ENCODE results near the gene CFAP90. TPM values are rescaled to one million over a fixed set of nuclear protein-coding genes. Genes with fewer than 3 reads are reported as not detected.

Gene CFAP90
- total RNA-seq, 1 experiment from 2014 or later: not detected

DNA sequence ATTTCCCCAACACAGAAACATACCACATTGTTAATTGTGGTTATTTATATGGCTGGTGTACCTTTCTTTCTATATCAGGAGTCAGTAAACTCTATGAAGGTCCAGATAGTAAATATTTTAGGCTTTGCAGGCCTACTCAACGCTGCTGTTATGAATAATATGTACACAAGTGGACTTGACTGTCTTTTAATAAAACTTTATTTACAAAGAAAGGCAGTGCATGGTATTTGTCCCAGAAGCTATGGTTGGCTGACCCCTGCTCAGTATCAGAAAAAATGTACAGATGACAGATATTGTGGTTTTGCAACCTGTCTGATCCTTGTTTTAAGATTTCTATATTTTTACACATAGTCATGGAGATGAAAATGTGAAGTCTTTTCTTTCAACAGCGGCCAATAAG lies 23.7 kb upstream of the CFAP90 start:
- no peak for DNase-seq (ENCODE audit: low read depth, low spot score)

DNA sequence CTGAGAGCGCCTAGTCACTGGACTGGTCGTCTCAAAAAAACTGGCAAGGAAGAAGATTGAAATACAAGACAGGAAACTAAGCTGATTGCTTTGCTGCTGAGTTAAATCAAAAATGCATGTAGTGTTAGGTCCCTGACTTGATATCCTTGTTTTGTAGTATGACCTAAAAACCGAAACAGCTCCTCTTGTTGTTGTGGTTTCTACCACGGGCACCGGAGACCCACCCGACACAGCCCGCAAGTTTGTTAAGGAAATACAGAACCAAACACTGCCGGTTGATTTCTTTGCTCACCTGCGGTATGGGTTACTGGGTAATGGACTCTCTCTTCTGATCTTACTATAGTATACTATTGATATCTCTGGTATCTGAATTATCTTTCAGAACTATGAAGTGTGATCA lies 22.3 kb upstream of the CFAP90 start:
- Histone ChIP-seq H3K9ac (ENCODE audit: low read length) (no peak overlapping the region), H2AFZ (ENCODE audit: low read depth, low read length, poor library complexity, severe bottlenecking) (no peak overlapping the region), H3K27ac (ENCODE audit: low read depth, low read length) (no peak overlapping the region), H3K9me3 (ENCODE audit: control insufficient read depth in 1 of 2, insufficient read depth in 1 of 2, low read depth in 1 of 2, low read length in 2 of 2) (no peaks in the 10 kb centered on the region), H3K79me2 (ENCODE audit: insufficient read depth, low read length) (peaks cover 97% of the 10 kb centered on the region), H3K4me1 (ENCODE audit: control insufficient read depth in 1 of 2, insufficient read depth in 2 of 2, low read length in 2 of 2) (peaks cover 5 to 10% of the 10 kb centered on the region in 2 experiments; a peak in 2 of 4 replicates), H3K9me2 (ENCODE audit: insufficient read depth) (no peaks in the 10 kb centered on the region), H3K36me3 (ENCODE audit: control insufficient read depth in 1 of 2, insufficient read depth in 2 of 2, low read length in 2 of 2) (peaks cover 19 to 59% of the 10 kb centered on the region in 2 experiments), H3K4me2 (ENCODE audit: low read length) (no peak overlapping the region), H3K4me3 (replicated peaks in 1 of 2; ENCODE audit: low read depth in 1 of 2, low read length in 2 of 2) (no peak overlapping the region), H4K20me1 (ENCODE audit: insufficient read depth) (peaks cover 29% of the 10 kb centered on the region; the same call in 1 of the 2 replicates), H3K27me3 (ENCODE audit: insufficient read depth, low read length) (no peaks in the 10 kb centered on the region)
- ChIA-PET RAD21 (ENCODE audit: low non-redundant PET in 1 of 2, low total read pairs in 2 of 2, uncharacterized antibody in 2 of 2, unreplicated experiment in 2 of 2) (no interaction called here), POLR2A (interaction anchor here (1.4 kb wide), 1 partner anchor 8 kb away, joined by 3 read pairs; no protein-coding TSS in a partner anchor), CTCF (interaction anchor here (1.5 kb wide), 1 partner anchor 14 kb away, joined by 6 read pairs; no protein-coding TSS in a partner anchor)
- ATAC-seq (no peak), DNase-seq (ENCODE audit: low read depth, low spot score) (no peak)
- BruUV-seq (replicated peaks): no TSS peak
- intact Hi-C loops (cut with micrococcal nuclease): no loop called here
- TF ChIP-seq ZFX (IDR thresholded peaks at IDR 0.05): no peak
- no peak for TF ChIP-seq JUND (IDR thresholded peaks at IDR 0.05)
- no peak for TF ChIP-seq FOSL1 (IDR thresholded peaks at IDR 0.05; ENCODE audit: low read depth)

More for the DNA sequence above, 23.7 kb upstream of the CFAP90 start:
- no peak for TF ChIP-seq SIN3A (IDR thresholded peaks at IDR 0.05; ENCODE audit: low read depth)
- BruUV-seq (replicated peaks): no TSS peak
- CTCF ChIA-PET: interaction anchor here (0.6 to 2.3 kb wide), 2 partner anchors 12 kb away, joined by 3 to 7 read pairs; no protein-coding TSS in a partner anchor
- H3K9ac ChIP-seq (ENCODE audit: low read length): no peak overlapping the region
- no peak overlapping the region for H2AFZ ChIP-seq (ENCODE audit: low read depth, low read length, poor library complexity, severe bottlenecking)
- POLR2A ChIA-PET: no interaction called here
- no peak overlapping the region for H3K27ac ChIP-seq (ENCODE audit: low read depth, low read length)
- no peaks in the 10 kb centered on the region for H3K9me2 ChIP-seq (ENCODE audit: insufficient read depth)
- RAD21 ChIA-PET (ENCODE audit: low non-redundant PET in 1 of 2, low total read pairs in 2 of 2, uncharacterized antibody in 2 of 2, unreplicated experiment in 2 of 2): no interaction called here
- no peak for ATAC-seq
- peaks cover 30 to 71% of the 10 kb centered on the region in 2 experiments for H3K36me3 ChIP-seq (ENCODE audit: control insufficient read depth in 1 of 2, insufficient read depth in 2 of 2, low read length in 2 of 2)
- H4K20me1 ChIP-seq (ENCODE audit: insufficient read depth): peaks cover 29% of the 10 kb centered on the region; the same call in 1 of the 2 replicates
- intact Hi-C loops (cut with micrococcal nuclease): no loop called here
- H3K79me2 ChIP-seq (ENCODE audit: insufficient read depth, low read length): peaks cover 100% of the 10 kb centered on the region
- no peak overlapping the region for H3K4me3 ChIP-seq (replicated peaks in 1 of 2; ENCODE audit: low read depth in 1 of 2, low read length in 2 of 2)
- H3K4me1 ChIP-seq (ENCODE audit: control insufficient read depth in 1 of 2, insufficient read depth in 2 of 2, low read length in 2 of 2): peaks cover 5 to 10% of the 10 kb centered on the region in 2 experiments; a peak in 2 of 4 replicates
- no peaks in the 10 kb centered on the region for H3K27me3 ChIP-seq (ENCODE audit: insufficient read depth, low read length)
- no peaks in the 10 kb centered on the region for H3K9me3 ChIP-seq (ENCODE audit: control insufficient read depth in 1 of 2, insufficient read depth in 1 of 2, low read depth in 1 of 2, low read length in 2 of 2)
- H3K4me2 ChIP-seq (ENCODE audit: low read length): no peak overlapping the region
